ENCODE measurements around the gene TMEM62.

DNA sequence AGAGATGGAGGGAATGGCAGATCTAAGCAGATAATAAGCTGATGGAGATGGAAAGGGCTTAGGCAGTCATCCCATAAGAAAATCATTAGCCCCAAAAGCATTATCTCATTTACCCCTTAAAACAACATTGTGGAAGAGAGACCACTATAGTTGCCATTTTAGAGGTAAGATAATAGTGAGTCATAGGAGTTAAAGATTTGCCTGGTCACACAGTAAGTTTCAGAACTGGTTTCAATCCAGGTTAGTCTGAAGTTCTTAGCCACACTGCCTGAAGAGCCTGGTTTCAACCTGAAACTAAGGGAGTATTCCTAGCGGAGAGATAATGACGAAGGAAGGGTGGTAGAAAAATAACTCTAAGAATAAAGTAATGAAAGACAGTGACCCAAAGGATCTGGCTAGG is 14.6 kb upstream of the TMEM62 start:
- TF ChIP-seq, protein P1, sequence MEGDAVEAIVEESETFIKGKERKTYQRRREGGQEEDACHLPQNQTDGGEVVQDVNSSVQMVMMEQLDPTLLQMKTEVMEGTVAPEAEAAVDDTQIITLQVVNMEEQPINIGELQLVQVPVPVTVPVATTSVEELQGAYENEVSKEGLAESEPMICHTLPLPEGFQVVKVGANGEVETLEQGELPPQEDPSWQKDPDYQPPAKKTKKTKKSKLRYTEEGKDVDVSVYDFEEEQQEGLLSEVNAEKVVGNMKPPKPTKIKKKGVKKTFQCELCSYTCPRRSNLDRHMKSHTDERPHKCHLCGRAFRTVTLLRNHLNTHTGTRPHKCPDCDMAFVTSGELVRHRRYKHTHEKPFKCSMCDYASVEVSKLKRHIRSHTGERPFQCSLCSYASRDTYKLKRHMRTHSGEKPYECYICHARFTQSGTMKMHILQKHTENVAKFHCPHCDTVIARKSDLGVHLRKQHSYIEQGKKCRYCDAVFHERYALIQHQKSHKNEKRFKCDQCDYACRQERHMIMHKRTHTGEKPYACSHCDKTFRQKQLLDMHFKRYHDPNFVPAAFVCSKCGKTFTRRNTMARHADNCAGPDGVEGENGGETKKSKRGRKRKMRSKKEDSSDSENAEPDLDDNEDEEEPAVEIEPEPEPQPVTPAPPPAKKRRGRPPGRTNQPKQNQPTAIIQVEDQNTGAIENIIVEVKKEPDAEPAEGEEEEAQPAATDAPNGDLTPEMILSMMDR (IDR thresholded peaks at IDR 0.05) = no peak
- TF ChIP-seq POLR2A (IDR thresholded peaks at IDR 0.05) = no peak
